Activated CD8-positive, alpha-beta T cell treated with anti-CD3 and anti-CD28 coated beads, Interleukin-2, amount 10 ng/mL, durations not matched to agents 7 days and 5 days (primary cell): ENCODE results near the gene SYNPR. TPM values are rescaled to one million over a fixed set of nuclear protein-coding genes. Genes with fewer than 3 reads are reported as not detected.

Source experiments
- ATAC-seq: fragments of 150-1000 bp; cut with Tn5 transposase; one replicate; pipeline ENCODE4 v1.10.0; 2021; ENCODE audit warnings: moderate library complexity
- CTCF ChIA-PET: fragments of 350-600 bp; sonication (Branson Sonifier 250); formaldehyde crosslinking; loops from one replicate; lab custom pipeline; 2021; ENCODE audit warnings: antibody characterized with exemption; lab: Charles Lee
- POLR2A ChIA-PET: fragments of 350-600 bp; sonication (Branson Sonifier 250); formaldehyde crosslinking; loops from one replicate; lab custom pipeline; 2021; ENCODE audit warnings: antibody characterized with exemption; lab: Charles Lee
- DNase-seq: peaks from one replicate; pipeline ENCODE4 v3.0.0-alpha.2; 2020
- H3K27ac Mint-ChIP-seq: one replicate; pipeline ENCODE4 v1.8.0; 2021; ENCODE audit warnings: mild to moderate bottlenecking, mixed read lengths
- H3K27me3 Mint-ChIP-seq: one replicate; pipeline ENCODE4 v1.8.0; 2021; ENCODE audit warnings: low read depth, mixed read lengths
- H3K36me3 Mint-ChIP-seq: one replicate; pipeline ENCODE4 v1.8.0; 2021; ENCODE audit warnings: low read depth, mixed read lengths
- H3K4me1 Mint-ChIP-seq: one replicate; pipeline ENCODE4 v1.8.0; 2021; ENCODE audit warnings: low read depth, mixed read lengths
- H3K4me3 Mint-ChIP-seq: one replicate; pipeline ENCODE4 v1.8.0; 2021; ENCODE audit warnings: mild to moderate bottlenecking, mixed read lengths
- H3K9me3 Mint-ChIP-seq: one replicate; pipeline ENCODE4 v1.8.0; 2022; ENCODE audit warnings: mixed read lengths; ENCODE audit not compliant: insufficient read depth
- total RNA-seq, 2 experiments: library from RNA; stranded (reverse); gene quantifications; one replicate each; pipeline ENCODE4 v1.2.3, GENCODE V29; 2021

The SYNPR gene
- total RNA-seq, 2 experiments from 2014 or later, result not detected

GRCh38 chr3:63450634-63451363, 172.7 kb downstream of the SYNPR start:
- Mint-ChIP-seq H3K27me3 (no peaks in the 10 kb centered on the region), H3K9me3 (no peaks in the 10 kb centered on the region), H3K4me3 (no peak overlapping the region), H3K4me1 (no peaks in the 10 kb centered on the region), H3K27ac (no peak overlapping the region), H3K36me3 (no peaks in the 10 kb centered on the region)
- ATAC-seq (no peak), DNase-seq (no peak)
- POLR2A ChIA-PET, result no interaction called here
- CTCF ChIA-PET, result no interaction called here

GRCh38 chr3:63456901-63457300, 178.8 kb downstream of the SYNPR start:
- CTCF ChIA-PET, result no interaction called here
- Mint-ChIP-seq H3K4me1 (no peaks in the 10 kb centered on the region), H3K27me3 (no peaks in the 10 kb centered on the region), H3K27ac (no peak overlapping the region), H3K4me3 (no peak overlapping the region), H3K9me3 (no peaks in the 10 kb centered on the region), H3K36me3 (no peaks in the 10 kb centered on the region)
- no peak for ATAC-seq
- DNase-seq, result no peak
- POLR2A ChIA-PET, result no interaction called here

- no peaks in the 10 kb centered on the region for H3K27me3 Mint-ChIP-seq
- ATAC-seq (no peak), DNase-seq (no peak)
- no peak overlapping the region for H3K4me3 Mint-ChIP-seq
- ChIA-PET CTCF (no interaction called here), POLR2A (no interaction called here)
- no peaks in the 10 kb centered on the region for H3K4me1 Mint-ChIP-seq
- H3K36me3 Mint-ChIP-seq, result no peaks in the 10 kb centered on the region
- H3K27ac Mint-ChIP-seq, result no peak overlapping the region
- no peaks in the 10 kb centered on the region for H3K9me3 Mint-ChIP-seq
These were observed 180.3 kb downstream of the SYNPR start for GRCh38 chr3:63458405-63458804.

- no peak for ATAC-seq
- DNase-seq, result no peak
These were observed 184.6 kb downstream of the SYNPR start for GRCh38 chr3:63462732-63463131.

GRCh38 chr3:63467392-63467791, 189.3 kb downstream of the SYNPR start:
- DNase-seq, result no peak
- CTCF ChIA-PET, result no interaction called here
- POLR2A ChIA-PET, result no interaction called here
- ATAC-seq, result no peak
- H3K9me3 Mint-ChIP-seq, result no peaks in the 10 kb centered on the region
- H3K4me3 Mint-ChIP-seq, result no peak overlapping the region
- no peaks in the 10 kb centered on the region for H3K36me3 Mint-ChIP-seq
- H3K4me1 Mint-ChIP-seq, result no peaks in the 10 kb centered on the region
- no peak overlapping the region for H3K27ac Mint-ChIP-seq
- H3K27me3 Mint-ChIP-seq, result no peaks in the 10 kb centered on the region

More at GRCh38 chr3:63462732-63463131, 184.6 kb downstream of the SYNPR start:
- no peaks in the 10 kb centered on the region for H3K4me1 Mint-ChIP-seq
- ChIA-PET CTCF (no interaction called here), POLR2A (no interaction called here)
- H3K9me3 Mint-ChIP-seq, result no peaks in the 10 kb centered on the region
- no peaks in the 10 kb centered on the region for H3K36me3 Mint-ChIP-seq
- H3K27ac Mint-ChIP-seq, result no peak overlapping the region
- no peak overlapping the region for H3K4me3 Mint-ChIP-seq
- H3K27me3 Mint-ChIP-seq, result no peaks in the 10 kb centered on the region

- no peaks in the 10 kb centered on the region for H3K9me3 Mint-ChIP-seq
- POLR2A ChIA-PET, result no interaction called here
These were observed 192.6 kb downstream of the SYNPR start for GRCh38 chr3:63470745-63471144.

GRCh38 chr3:63471781-63472180, 193.7 kb downstream of the SYNPR start:
- ATAC-seq, result no peak
- H3K36me3 Mint-ChIP-seq, result no peaks in the 10 kb centered on the region
- H3K27me3 Mint-ChIP-seq, result no peaks in the 10 kb centered on the region
- no peaks in the 10 kb centered on the region for H3K4me1 Mint-ChIP-seq
- H3K27ac Mint-ChIP-seq, result no peak overlapping the region
- H3K9me3 Mint-ChIP-seq, result no peaks in the 10 kb centered on the region
- ChIA-PET POLR2A (no interaction called here), CTCF (no interaction called here)
- no peak overlapping the region for H3K4me3 Mint-ChIP-seq
- DNase-seq, result no peak

More at GRCh38 chr3:63470745-63471144, 192.6 kb downstream of the SYNPR start:
- no peak overlapping the region for H3K4me3 Mint-ChIP-seq
- no peak overlapping the region for H3K27ac Mint-ChIP-seq
- ATAC-seq, result no peak
- CTCF ChIA-PET, result no interaction called here
- H3K36me3 Mint-ChIP-seq, result no peaks in the 10 kb centered on the region
- no peaks in the 10 kb centered on the region for H3K4me1 Mint-ChIP-seq
- H3K27me3 Mint-ChIP-seq, result no peaks in the 10 kb centered on the region
- DNase-seq, result no peak

GRCh38 chr3:63473641-63474166, 195.6 kb downstream of the SYNPR start:
- CTCF ChIA-PET, result no interaction called here
- Mint-ChIP-seq H3K4me3 (no peak overlapping the region), H3K27me3 (no peaks in the 10 kb centered on the region), H3K9me3 (no peaks in the 10 kb centered on the region), H3K27ac (no peak overlapping the region), H3K4me1 (no peaks in the 10 kb centered on the region), H3K36me3 (no peaks in the 10 kb centered on the region)
- POLR2A ChIA-PET, result no interaction called here
- DNase-seq (no peak), ATAC-seq (no peak)

GRCh38 chr3:63474828-63475518, 196.9 kb downstream of the SYNPR start:
- no peak for ATAC-seq
- ChIA-PET POLR2A (interaction anchor here (0.7 kb wide), 1 partner anchor 30 kb away, joined by 4 read pairs; no protein-coding TSS in a partner anchor), CTCF (no interaction called here)
- Mint-ChIP-seq H3K36me3 (no peaks in the 10 kb centered on the region), H3K9me3 (no peaks in the 10 kb centered on the region), H3K4me3 (no peak overlapping the region), H3K4me1 (no peaks in the 10 kb centered on the region), H3K27ac (no peak overlapping the region), H3K27me3 (no peaks in the 10 kb centered on the region)
- no peak for DNase-seq

GRCh38 chr3:63477494-63478129, 199.5 kb downstream of the SYNPR start:
- ChIA-PET POLR2A (no interaction called here), CTCF (no interaction called here)
- no peak for ATAC-seq
- H3K27ac Mint-ChIP-seq, result no peak overlapping the region
- no peak for DNase-seq
- no peaks in the 10 kb centered on the region for H3K36me3 Mint-ChIP-seq
- H3K4me3 Mint-ChIP-seq, result no peak overlapping the region
- no peaks in the 10 kb centered on the region for H3K4me1 Mint-ChIP-seq
- no peaks in the 10 kb centered on the region for H3K9me3 Mint-ChIP-seq
- no peaks in the 10 kb centered on the region for H3K27me3 Mint-ChIP-seq

- POLR2A ChIA-PET, result no interaction called here
These were observed 201.0 kb downstream of the SYNPR start for GRCh38 chr3:63478990-63479660.

More at GRCh38 chr3:63478990-63479660, 201.0 kb downstream of the SYNPR start:
- no peak overlapping the region for H3K27ac Mint-ChIP-seq
- no peaks in the 10 kb centered on the region for H3K36me3 Mint-ChIP-seq
- DNase-seq (no peak), ATAC-seq (no peak)
- CTCF ChIA-PET, result no interaction called here
- H3K9me3 Mint-ChIP-seq, result no peaks in the 10 kb centered on the region
- no peaks in the 10 kb centered on the region for H3K27me3 Mint-ChIP-seq
- no peaks in the 10 kb centered on the region for H3K4me1 Mint-ChIP-seq
- H3K4me3 Mint-ChIP-seq, result no peak overlapping the region
